Measurements from ENCODE around the gene ADAMTS1.

DNA sequence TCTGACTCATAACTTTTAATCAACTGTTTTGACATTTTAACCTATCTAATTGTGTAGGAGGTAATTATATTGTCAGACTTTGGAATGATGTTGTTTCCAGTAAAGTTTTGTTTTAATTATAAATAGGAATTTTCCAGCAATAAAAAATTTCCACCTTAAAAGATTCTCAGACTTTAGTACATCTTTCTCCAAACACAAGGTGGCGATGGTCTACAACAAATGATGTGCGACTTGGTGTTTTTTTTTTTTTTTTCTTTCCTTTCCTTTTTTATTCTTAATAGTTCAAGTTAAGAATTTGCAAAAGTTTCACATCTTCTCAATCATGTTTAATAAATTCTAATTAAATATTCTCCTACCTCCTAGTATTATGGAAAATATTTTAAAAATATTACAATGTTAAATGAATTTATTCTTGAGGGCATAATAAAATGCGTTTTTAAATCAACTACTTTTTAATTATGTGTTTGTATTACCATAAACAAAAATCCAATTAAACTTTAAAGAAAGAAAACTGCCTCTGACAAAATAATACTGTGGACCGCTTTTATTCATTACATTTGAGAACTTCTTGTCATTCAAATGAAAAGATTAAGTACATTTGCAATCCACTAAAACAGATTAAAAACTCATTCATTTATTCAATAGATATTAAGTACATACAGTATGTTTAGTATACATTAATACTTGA lies 4.4 kb upstream of the ADAMTS1 start:
- TF ChIP-seq, protein P1, sequence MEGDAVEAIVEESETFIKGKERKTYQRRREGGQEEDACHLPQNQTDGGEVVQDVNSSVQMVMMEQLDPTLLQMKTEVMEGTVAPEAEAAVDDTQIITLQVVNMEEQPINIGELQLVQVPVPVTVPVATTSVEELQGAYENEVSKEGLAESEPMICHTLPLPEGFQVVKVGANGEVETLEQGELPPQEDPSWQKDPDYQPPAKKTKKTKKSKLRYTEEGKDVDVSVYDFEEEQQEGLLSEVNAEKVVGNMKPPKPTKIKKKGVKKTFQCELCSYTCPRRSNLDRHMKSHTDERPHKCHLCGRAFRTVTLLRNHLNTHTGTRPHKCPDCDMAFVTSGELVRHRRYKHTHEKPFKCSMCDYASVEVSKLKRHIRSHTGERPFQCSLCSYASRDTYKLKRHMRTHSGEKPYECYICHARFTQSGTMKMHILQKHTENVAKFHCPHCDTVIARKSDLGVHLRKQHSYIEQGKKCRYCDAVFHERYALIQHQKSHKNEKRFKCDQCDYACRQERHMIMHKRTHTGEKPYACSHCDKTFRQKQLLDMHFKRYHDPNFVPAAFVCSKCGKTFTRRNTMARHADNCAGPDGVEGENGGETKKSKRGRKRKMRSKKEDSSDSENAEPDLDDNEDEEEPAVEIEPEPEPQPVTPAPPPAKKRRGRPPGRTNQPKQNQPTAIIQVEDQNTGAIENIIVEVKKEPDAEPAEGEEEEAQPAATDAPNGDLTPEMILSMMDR (conservative IDR thresholded peaks at IDR 0.05; ENCODE audit: low read length) = peak; percentile 71; the same call in 1 of the 2 replicates
- TF ChIP-seq EZH2phosphoT487 (IDR thresholded peaks at IDR 0.05; ENCODE audit: borderline replicate concordance, low read depth, low read length) = no peak
